LNCaP clone FGC (cell line): Measurements from ENCODE around the gene LRCH2.
"Not testable (repeated sequence)": the region's sequence is repeated elsewhere in the genome, so short reads cannot be mapped to it uniquely, and the experiment has no call there.

Experiments
- DNase-seq: peaks from one replicate; pipeline ENCODE4 v3.0.0-alpha.2; 2011; ENCODE audit warnings: low read depth
- H3K4me3 ChIP-seq: 2 replicates; pipeline ENCODE4 v1.5.1; 2011; ENCODE audit warnings: mild to moderate bottlenecking, low read depth, low read length, control low read depth
- TF ChIP-seq, protein P1 (sequence below): IDR thresholded peaks from 2 replicates; pipeline ENCODE4 v1.5.1; 2012; ENCODE audit warnings: mild to moderate bottlenecking; ENCODE audit not compliant: control insufficient read depth, insufficient read depth; ENCODE audit errors: extremely low read depth

Gene LRCH2

DNA sequence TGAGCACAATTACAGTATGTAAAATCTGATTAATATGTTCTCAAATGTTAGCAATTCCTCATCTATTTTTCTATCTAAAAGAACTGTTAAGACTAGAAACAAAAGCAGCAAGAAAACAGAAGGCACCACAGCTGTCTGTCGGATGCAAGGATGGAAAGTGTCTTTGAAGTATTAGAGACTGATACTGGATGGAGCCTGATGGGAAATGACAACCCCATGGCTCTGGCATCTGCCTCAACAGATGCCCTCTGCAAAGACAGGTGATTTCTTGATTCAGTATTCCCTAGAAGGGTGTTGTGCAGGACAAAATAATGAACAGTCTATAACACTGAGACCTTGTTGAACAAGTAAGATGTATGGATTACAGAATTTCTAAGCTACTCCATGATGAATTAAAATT lies 19.7 kb downstream of the LRCH2 start:
- TF ChIP-seq, protein P1, sequence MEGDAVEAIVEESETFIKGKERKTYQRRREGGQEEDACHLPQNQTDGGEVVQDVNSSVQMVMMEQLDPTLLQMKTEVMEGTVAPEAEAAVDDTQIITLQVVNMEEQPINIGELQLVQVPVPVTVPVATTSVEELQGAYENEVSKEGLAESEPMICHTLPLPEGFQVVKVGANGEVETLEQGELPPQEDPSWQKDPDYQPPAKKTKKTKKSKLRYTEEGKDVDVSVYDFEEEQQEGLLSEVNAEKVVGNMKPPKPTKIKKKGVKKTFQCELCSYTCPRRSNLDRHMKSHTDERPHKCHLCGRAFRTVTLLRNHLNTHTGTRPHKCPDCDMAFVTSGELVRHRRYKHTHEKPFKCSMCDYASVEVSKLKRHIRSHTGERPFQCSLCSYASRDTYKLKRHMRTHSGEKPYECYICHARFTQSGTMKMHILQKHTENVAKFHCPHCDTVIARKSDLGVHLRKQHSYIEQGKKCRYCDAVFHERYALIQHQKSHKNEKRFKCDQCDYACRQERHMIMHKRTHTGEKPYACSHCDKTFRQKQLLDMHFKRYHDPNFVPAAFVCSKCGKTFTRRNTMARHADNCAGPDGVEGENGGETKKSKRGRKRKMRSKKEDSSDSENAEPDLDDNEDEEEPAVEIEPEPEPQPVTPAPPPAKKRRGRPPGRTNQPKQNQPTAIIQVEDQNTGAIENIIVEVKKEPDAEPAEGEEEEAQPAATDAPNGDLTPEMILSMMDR = no peak
- no peak for DNase-seq
- no peak overlapping the region for H3K4me3 ChIP-seq

DNA sequence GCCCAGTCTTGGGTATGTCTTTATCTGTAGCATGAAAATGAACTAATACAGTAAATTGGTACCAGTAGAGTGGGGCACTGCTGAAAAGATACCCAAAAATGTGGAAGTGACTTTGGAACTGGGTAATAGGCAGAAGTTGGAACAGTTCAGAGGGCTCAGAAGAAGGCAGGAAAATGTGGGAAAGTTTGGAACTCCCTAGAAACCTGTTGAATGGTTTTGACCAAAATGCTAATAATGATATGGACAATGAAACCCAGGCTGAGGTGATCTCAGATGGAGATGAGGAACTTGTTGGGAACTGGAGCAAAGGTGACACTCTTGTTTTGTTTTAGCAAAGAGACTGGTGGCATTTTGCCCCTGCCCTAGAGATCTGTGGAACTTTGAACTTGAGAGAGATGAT lies 24.3 kb downstream of the LRCH2 start:
- not testable (repeated sequence) for H3K4me3 ChIP-seq, DNase-seq

DNA sequence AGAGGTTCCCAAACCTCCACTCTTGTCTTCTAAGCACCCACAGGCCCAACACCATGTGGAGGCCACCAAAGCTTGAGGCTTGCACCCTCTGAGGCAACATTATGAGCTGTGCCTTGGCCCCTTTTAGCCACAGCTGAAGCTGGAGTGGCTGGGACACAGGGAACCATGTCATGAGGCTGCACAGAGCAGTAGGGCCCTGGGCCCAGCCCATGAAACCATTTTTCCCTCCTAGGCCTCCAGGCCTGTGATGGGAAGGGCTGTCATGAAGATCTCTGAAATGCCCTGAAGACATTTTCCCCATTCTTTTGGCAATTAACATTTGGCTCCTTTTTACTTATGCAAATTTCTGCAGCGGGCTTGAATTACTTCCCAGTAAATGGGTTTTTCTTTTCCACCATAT lies 29.9 kb downstream of the LRCH2 start:
- no peak overlapping the region for H3K4me3 ChIP-seq
- no peak for DNase-seq
- TF ChIP-seq, protein P1 = no peak

DNA sequence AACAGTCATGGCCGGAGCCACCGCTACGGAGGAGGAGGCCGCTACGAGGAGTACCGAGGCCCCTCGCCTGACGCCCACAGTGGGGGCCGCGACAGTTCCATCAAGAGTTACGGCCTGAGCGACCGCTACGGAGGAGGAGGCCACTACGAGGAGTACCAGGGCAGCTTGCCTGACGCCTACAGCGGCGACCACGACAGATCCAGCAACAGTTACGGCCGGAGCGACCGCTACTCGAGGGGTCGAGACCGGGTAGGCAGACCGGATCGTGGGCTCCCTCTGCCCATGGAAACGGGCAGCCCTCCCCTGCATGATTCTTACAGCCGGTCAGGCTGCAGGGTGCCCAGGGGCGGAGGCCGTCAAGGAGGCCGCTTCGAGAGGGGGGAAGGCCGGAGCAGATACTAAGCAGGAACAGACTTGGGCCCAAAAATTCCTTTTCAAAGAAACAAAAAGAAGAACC lies 41.6 kb downstream of the LRCH2 start:
- DNase-seq = no peak
- TF ChIP-seq, protein P1 = no peak
- no peak overlapping the region for H3K4me3 ChIP-seq

DNA sequence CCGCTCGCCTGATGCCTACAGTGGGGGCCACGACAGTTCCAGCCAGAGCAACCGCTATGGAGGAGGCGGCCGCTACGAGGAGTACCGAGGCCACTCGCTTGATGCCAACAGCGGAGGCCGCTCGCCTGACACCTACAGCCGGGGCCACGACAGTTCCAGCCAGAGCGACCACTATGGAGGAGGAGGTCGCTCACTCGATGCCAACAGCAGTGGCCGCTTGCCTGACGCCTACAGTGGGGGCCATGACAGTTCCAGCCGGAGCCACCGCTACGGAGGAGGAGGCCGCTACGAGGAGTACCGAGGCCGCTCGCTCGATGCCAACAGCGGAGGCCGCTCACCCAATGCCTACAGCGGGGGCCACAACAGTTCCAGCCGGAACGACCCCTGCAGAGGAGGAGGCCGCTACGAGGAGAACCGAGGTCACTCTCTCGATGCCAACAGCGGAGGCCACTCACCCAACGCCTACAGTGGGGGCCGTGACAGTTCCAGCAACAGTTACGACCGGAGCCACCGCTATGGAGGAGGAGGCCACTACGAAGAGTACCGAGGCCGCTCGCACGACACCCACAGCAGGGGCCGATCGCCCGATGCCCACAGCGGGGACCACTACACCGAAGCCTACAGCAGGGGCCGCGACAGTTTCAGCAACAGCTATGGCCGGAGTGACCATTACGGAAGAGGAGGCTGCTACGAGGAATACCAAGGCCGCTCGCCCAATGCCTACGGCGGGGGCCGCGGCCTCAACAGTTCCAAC lies 42.2 kb downstream of the LRCH2 start:
- TF ChIP-seq, protein P1 = no peak
- no peak overlapping the region for H3K4me3 ChIP-seq
- DNase-seq = no peak

DNA sequence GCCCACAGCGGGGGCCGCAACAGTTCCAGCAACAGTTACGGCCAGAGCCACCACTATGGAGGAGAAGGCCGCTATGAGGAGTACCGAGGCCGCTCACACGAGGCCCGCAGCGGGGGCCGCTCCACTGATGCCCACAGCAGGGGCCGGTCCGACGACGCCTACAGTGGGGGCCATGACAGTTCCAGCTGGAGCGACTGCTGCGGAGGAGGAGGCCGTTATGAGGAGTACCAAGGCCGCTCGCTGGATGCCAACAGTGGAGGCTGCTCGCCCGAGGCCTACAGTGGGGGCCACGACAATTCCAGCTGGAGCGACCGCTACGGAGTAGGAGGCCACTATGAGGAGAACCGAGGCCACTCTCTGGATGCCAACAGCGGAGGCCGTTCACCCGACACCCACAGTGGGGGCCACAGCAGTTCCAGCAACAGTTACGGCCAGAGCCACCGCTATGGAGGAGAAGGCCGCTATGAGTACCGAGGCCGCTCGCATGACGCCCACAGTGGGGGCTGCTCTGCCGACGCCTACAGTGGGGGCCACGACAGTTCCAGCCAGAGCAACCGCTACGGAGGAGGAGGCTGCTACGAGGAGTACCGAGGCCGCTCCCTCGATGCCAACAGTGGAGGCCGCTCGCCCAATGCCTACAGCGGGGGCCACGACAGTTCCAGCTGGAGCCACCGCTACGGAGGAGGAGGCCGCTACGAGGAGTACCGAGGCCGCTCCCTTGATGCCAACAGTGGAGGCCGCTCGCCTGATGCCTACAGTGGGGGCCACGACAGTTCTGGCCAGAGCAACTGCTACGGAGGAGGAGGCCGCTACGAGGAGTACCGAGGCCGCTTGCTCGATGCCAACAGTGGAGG lies 43.0 kb downstream of the LRCH2 start:
- no peak overlapping the region for H3K4me3 ChIP-seq
- DNase-seq = no peak
- TF ChIP-seq, protein P1 = no peak
